Measurements from ENCODE around the gene TEX29.

Gene TEX29

DNA sequence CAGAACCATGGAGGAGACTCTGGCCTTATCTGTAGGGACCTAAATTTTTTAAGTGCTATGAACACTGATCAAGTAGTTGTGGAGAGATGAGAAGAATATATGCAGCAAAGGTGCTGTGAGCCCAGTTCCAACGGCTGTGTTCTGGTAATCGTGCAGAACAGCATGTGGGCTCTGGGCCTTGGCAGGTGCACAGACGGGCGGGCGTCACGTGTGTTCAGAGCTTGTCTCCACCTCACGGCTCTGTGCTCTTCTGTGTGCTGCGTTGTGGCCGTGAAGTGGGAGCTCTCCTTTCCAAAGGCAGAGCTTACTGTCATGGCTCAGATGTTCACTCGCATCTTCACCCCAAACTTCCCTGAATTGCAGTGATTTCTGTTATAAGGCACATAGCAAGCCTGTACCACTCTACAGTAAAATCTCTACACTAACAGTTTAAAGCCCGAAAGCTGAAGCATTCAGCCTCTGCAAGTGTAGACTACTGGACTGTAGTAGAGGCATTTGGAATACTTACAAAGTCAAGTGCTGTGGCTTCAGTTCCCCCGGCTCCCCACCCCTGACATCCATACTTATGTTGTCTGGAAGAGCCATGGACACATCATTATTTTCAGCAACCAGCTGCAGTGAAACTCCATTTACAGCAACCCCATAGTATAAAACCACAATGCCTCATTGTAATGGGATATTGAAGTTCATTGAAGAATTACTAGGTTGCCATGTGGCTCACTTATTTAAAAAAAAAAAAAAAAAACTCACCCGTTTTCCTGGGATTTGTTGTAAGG is 27.5 kb upstream of the TEX29 start:
- DNase-seq: no peak

- no peak for DNase-seq
Observed at GRCh38 chr13:111295886-111296285, 24.6 kb upstream of the TEX29 start.

- no peak for DNase-seq
Observed at GRCh38 chr13:111296417-111296816, 24.0 kb upstream of the TEX29 start.

- DNase-seq: no peak
Observed at GRCh38 chr13:111298214-111298975, 22.0 kb upstream of the TEX29 start.

GRCh38 chr13:111302045-111302726 is 18.3 kb upstream of the TEX29 start:
- no peak for DNase-seq

GRCh38 chr13:111303559-111303958 is 16.9 kb upstream of the TEX29 start:
- no peak for DNase-seq

DNA sequence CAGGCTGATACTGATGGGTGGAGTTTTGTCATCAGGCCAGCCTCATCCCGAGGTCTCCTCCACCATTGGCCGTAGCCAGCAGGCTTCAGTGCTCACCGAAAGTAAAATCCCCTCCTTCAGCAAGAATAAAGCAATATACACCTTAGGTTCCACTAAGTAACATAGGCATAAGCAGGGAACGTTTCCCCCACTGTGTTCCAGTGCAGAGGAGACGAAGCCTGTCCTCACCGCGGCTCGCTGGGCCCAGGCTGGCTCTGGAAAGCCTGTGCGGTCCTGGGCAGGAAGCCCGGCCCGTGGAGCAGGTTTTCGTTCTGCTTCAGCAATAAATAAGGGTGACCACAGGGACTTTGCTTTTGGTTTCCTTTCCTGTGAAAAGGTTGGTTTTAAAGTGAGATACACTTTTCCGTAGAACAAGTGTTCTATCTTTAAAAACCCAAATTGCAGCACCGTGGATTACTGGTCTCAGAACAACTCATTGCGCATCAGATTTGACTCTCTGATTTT is 16.3 kb upstream of the TEX29 start:
- no peak for DNase-seq

- DNase-seq: no peak
Observed at GRCh38 chr13:111304603-111305289, 15.7 kb upstream of the TEX29 start.

DNA sequence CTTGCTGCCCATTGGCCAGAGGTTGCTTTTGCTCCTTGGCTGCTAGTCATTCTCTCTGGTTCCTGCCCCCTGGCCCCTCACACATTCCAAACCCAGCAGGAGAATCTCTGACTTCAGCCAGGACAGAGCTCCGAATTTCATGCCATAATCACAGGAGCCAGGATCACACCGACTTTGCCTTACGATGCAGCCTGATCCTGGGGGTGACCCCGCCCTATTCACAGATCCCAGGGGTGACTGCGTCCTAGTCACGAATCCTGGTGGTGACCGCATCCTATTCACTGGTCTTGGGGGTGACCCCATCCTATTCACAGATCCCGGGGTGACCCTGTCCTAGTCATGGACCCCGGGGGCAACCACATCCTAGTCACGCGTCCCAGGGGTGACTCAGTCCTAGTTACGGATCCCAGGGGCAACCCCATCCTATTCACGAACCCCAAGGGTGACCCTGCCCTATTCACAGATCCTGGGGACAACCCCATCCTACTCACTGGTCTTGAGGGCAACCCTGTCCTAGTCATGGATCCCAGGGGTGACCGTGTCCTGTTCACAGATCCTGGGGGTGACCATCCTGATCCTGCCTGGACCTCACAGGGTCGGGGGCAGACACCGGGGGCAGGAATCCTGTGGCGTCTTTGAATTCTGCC is 7.4 kb upstream of the TEX29 start:
- no peak for DNase-seq

GRCh38 chr13:111313911-111314425 is 6.5 kb upstream of the TEX29 start:
- no peak for DNase-seq

DNA sequence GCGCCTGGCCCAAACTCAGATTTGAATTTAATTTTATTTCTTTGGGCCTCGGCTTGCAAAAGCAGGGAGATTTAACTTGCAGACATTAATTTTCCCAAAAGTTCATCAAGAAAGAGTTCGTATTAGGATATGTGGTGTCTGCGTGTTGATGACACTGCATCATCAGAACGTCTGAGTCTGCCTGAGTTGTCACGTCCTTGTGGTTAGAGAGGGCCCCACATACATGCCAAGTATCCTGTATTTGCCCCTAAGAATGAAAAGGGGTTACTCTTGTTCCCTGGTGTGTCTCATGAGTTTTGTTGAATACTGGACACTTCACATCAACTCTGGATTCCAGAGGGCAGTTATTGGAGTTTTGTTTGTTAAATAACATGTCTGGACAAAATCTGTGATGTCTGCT is 5.6 kb upstream of the TEX29 start:
- no peak for DNase-seq

DNA sequence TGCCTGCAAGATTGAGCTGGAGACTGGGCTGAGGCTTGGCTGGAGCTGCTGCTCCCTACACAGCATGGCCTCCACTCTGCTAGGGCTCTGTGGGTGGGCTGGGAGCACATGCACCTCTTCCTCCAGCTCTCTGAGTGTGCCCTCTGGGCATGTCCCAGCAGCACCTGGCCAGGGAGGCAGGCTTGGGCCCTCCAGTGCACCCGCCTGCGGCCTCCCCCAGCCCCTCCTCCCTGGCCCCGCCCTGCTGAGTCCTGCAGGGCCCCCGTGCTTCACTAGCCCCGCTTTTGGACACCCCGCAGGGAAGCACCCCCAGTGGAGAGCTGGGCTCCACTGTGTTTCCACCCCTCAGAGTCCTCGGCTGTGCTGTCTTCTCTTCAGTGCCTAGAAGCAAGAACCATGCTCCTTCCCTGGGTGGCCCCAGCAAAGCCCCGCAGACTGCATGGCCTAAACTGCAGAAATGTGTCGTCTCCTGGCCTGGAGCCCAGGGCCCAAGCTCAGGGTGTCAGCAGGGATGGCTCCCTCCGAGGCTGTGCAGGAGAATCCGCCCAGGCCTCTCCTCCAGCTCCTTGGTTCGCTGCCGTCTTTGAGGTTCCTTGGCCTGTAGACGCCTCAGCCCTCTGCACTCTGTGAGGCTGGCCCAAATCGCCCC is 5.0 kb upstream of the TEX29 start:
- no peak for DNase-seq

- no peak for DNase-seq
Observed at GRCh38 chr13:111316161-111316730, 4.2 kb upstream of the TEX29 start.

- DNase-seq: no peak
Observed at GRCh38 chr13:111317042-111317550, 3.3 kb upstream of the TEX29 start.

GRCh38 chr13:111317571-111318345 is 2.7 kb upstream of the TEX29 start:
- no peak for DNase-seq

- no peak for DNase-seq
Observed at GRCh38 chr13:111318386-111318785, 2.1 kb upstream of the TEX29 start.

- no peak for DNase-seq
Observed at GRCh38 chr13:111319521-111319920, 921 bp upstream of the TEX29 start.

DNA sequence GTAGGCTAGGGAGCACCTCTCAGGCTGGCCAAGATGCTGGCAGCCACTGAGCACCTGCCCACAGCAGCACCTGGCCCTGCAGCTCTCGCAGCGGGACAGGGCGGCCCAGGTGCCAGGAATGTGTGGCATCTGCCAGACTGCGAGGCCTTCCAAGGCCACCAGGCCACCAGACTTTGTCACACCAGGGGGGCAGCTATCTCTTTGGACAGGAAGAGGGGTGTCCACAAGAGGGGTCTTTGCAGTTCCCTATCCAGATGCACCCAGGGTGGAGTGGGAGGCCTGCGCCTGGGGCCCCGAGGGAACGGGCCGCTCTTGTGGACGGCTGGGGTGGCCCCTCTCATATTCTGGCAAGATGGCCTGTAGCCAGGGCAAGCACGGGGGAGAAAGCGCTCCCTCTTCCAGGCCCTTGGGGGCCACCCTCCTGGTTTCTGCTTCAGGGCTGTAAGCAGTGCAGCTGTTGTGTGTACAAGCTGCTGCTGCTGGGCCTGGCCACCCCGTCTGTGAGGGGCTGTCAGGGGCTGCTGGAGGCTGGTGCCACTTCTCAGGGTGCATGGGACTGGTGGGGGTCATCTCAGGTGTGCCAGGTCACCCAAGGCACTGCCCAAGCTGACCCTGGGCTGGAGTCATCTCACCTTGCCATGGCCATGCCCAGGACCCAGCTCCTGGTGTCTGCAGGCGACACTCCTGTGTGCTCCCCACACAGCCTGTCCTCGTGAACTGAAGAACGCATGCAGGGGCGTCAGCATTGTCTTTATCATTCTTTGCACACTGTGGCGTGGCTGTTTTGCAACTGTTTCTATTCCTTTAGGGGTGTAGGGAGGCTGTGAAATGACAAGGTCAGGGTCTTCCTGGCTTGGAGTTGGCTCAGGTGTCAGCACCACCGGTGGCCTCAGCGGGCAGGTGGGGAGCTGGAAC is 1.8 kb downstream of the TEX29 start:
- DNase-seq: peak; percentile 1

GRCh38 chr13:111322916-111323331 is 2.5 kb downstream of the TEX29 start:
- no peak for DNase-seq

Measured in OCI-M1 (cell line).